Vagina (tissue), 2 donors: Measurements from ENCODE around the gene YWHAG.

Source experiments
- CTCF ChIP-seq, 3 experiments: fragments of 450-650 bp in 2 of 3; fragments of 200-600 bp in 1 of 3; sonication (generic) in 1 of 3; IDR thresholded peaks; one replicate each; pipeline ENCODE4 v1.5.1; 2017 to 2019; ENCODE audit warnings: antibody characterized with exemption in 3 of 3, mild to moderate bottlenecking in 2 of 3, moderate library complexity in 2 of 3
- POLR2A ChIP-seq, 2 donors: fragments of 450-650 bp; IDR thresholded peaks; one replicate each; pipeline ENCODE4 v1.6.1; 2017; ENCODE audit warnings: antibody characterized with exemption in 2 of 2, mild to moderate bottlenecking in 2 of 2, moderate library complexity in 2 of 2

- no peak for TF ChIP-seq CTCF (IDR thresholded peaks at IDR 0.05)
- TF ChIP-seq POLR2A (IDR thresholded peaks at IDR 0.05) = no peak
Observed at GRCh38 chr7:76281706-76282343, 77.0 kb downstream of the YWHAG start.
